Tibial nerve (tissue), 4 donors: ENCODE measurements around the gene CYP4A11. TPM values are rescaled to one million over a fixed set of nuclear protein-coding genes. Genes with fewer than 3 reads are reported as not detected.
A peak's percentile ranks its signal among the peaks of the same experiment; 100 is the strongest.
"Not testable (repeated sequence)": the region's sequence is repeated elsewhere in the genome, so short reads cannot be mapped to it uniquely, and the experiment has no call there.

ENCODE experiments used
- DNase-seq, 2 donors: peaks; one replicate each; pipeline ENCODE4 v3.0.0-alpha.2; 2019; ENCODE audit warnings: low spot score in 2 of 2
- H3K27ac ChIP-seq, 4 donors: fragments of 200-600 bp; sonication (generic) in 3 of 4; one replicate each; pipeline ENCODE4 v1.5.1; 2017 to 2019; ENCODE audit warnings: mild to moderate bottlenecking in 1 of 4
- H3K27me3 ChIP-seq, 2 donors: fragments of 200-600 bp; sonication (generic) in 1 of 2; one replicate each; pipeline versions ENCODE4 v1.5.1 to v1.6.0; 2017 to 2019
- H3K36me3 ChIP-seq, 3 donors: fragments of 200-600 bp; sonication (generic); one replicate each; pipeline ENCODE4 v1.5.1; 2018 to 2019
- H3K4me1 ChIP-seq, 4 donors: fragments of 200-600 bp; sonication (generic) in 3 of 4; one replicate each; pipeline ENCODE4 v1.5.1; 2017 to 2019
- H3K4me3 ChIP-seq, 4 donors: fragments of 200-600 bp; sonication (generic) in 3 of 4; one replicate each; pipeline ENCODE4 v1.5.1; 2017 to 2019; ENCODE audit warnings: mild to moderate bottlenecking in 1 of 4, moderate library complexity in 1 of 4
- H3K9me3 ChIP-seq, 4 donors: fragments of 200-600 bp; sonication (generic) in 3 of 4; one replicate each; pipeline ENCODE4 v1.5.1; 2017 to 2019
- CTCF ChIP-seq, 5 experiments: fragments of 200-600 bp in 3 of 5; fragments of 450-650 bp in 2 of 5; sonication (generic) in 3 of 5; IDR thresholded peaks; one replicate each; pipeline ENCODE4 v1.5.1; 2016 to 2019; ENCODE audit warnings: antibody characterized with exemption in 5 of 5, mild to moderate bottlenecking in 3 of 5, moderate library complexity in 2 of 5
- EP300 ChIP-seq, 2 donors: sonication (generic); formaldehyde crosslinking; IDR thresholded peaks; one replicate each; pipeline ENCODE4 v1.6.1; 2017; ENCODE audit warnings: antibody characterized with exemption in 2 of 2, mild to moderate bottlenecking in 1 of 2
- POLR2A ChIP-seq, 2 donors: fragments of 450-650 bp; IDR thresholded peaks; one replicate each; pipeline ENCODE4 v1.6.1; 2017; ENCODE audit warnings: antibody characterized with exemption in 2 of 2, mild to moderate bottlenecking in 2 of 2, moderate library complexity in 2 of 2
- WGBS, 2 donors: methylation state at CpG; one replicate each; pipeline ENCODE4 v1.1.5; 2018; 5-methylcytosine and 5-hydroxymethylcytosine counted together
- total RNA-seq, 4 donors: library from RNA; depleted of rRNA; stranded (reverse); fragments of >200 nt; gene quantifications; one replicate each; pipeline ENCODE4 v1.1.0, GENCODE V29; 2016

Gene CYP4A11
- under 1 TPM in 2 of 4 donors, not detected in 2; 0.30 to 0.42 TPM for total RNA-seq

- DNase-seq: no peak
- no peak for TF ChIP-seq POLR2A (IDR thresholded peaks at IDR 0.05)
- TF ChIP-seq EP300 (IDR thresholded peaks at IDR 0.05): no peak
- no peak for TF ChIP-seq CTCF (IDR thresholded peaks at IDR 0.05)
- H3K36me3 ChIP-seq: no peaks in the 10 kb centered on the region
- H3K4me3 ChIP-seq: no peak within 1 kb of the TSS
- no peak within 1 kb of the TSS for H3K27ac ChIP-seq
- H3K9me3 ChIP-seq: peaks cover 0 to 10% (median 0%) of the 10 kb centered on the region in 4 donors
- no peaks in the 10 kb centered on the region for H3K27me3 ChIP-seq
- H3K4me1 ChIP-seq: no peaks in the 10 kb centered on the region
- 72 to 74% methylated on average over 5 of the region's 5 CpGs for WGBS, 2 donors
Observed at GRCh38 chr1:46941135-46941694, at the start of gene CYP4A11. TSS of gene CYP4A11 (minus strand) at chr1:46941476. CDS start at chr1:46941433, 43 bp downstream.

- not testable (repeated sequence) for H3K4me3 ChIP-seq, H3K27ac ChIP-seq, H3K36me3 ChIP-seq, H3K27me3 ChIP-seq, H3K4me1 ChIP-seq, DNase-seq
- peaks cover 0 to 48% (median 4%) of the 10 kb centered on the region in 4 donors for H3K9me3 ChIP-seq
- 83 to 84% methylated on average over 2 of the region's 2 CpGs for WGBS, 2 donors
Observed at GRCh38 chr1:46990541-46990940, 49.3 kb upstream of the CYP4A11 start.

GRCh38 chr1:46983830-46984586 is 42.7 kb upstream of the CYP4A11 start:
- no peaks in the 10 kb centered on the region for H3K36me3 ChIP-seq
- no peak for DNase-seq
- no peak overlapping the region for H3K4me3 ChIP-seq
- 20 to 42% methylated on average over 3 of the region's 3 CpGs for WGBS, 2 donors
- peaks cover 0 to 48% (median 2%) of the 10 kb centered on the region in 4 donors for H3K9me3 ChIP-seq
- H3K27ac ChIP-seq: no peak overlapping the region
- no peaks in the 10 kb centered on the region for H3K27me3 ChIP-seq
- H3K4me1 ChIP-seq: peaks cover 0 to 3% (median 0%) of the 10 kb centered on the region in 4 donors
- no peak for TF ChIP-seq EP300 (IDR thresholded peaks at IDR 0.05)

- Histone ChIP-seq H3K4me3 (no peak overlapping the region), H3K4me1 (peaks cover 0 to 3% (median 0%) of the 10 kb centered on the region in 4 donors), H3K27ac (no peak overlapping the region), H3K36me3 (no peaks in the 10 kb centered on the region), H3K27me3 (no peaks in the 10 kb centered on the region), H3K9me3 (peaks cover 0 to 41% (median 2%) of the 10 kb centered on the region in 4 donors)
- no peak for DNase-seq
- no peak for TF ChIP-seq POLR2A (IDR thresholded peaks at IDR 0.05)
- 27 to 37% methylated on average over 2 to 7 of the region's 7 CpGs for WGBS, 2 donors
Observed at GRCh38 chr1:46983166-46983829, 42.0 kb upstream of the CYP4A11 start.

GRCh38 chr1:46969014-46969619 is 27.8 kb upstream of the CYP4A11 start:
- WGBS, 2 donors: 68 to 75% methylated on average over 5 of the region's 5 CpGs
- TF ChIP-seq EP300 (IDR thresholded peaks at IDR 0.05): no peak
- TF ChIP-seq POLR2A (IDR thresholded peaks at IDR 0.05): no peak
- TF ChIP-seq CTCF (IDR thresholded peaks at IDR 0.05): peak in 1 of 5 experiments; percentile 6
- H3K4me3 ChIP-seq: no peak overlapping the region

GRCh38 chr1:46962272-46962671 is 21.0 kb upstream of the CYP4A11 start:
- H3K27ac ChIP-seq, H3K36me3 ChIP-seq, H3K27me3 ChIP-seq, H3K4me1 ChIP-seq, DNase-seq, H3K4me3 ChIP-seq: not testable (repeated sequence)
- peaks cover 0 to 16% (median 0%) of the 10 kb centered on the region in 4 donors for H3K9me3 ChIP-seq
- 79 to 92% methylated on average over 4 of the region's 4 CpGs for WGBS, 2 donors

More at GRCh38 chr1:46969014-46969619, 27.8 kb upstream of the CYP4A11 start:
- DNase-seq: no peak
- Histone ChIP-seq H3K36me3 (no peaks in the 10 kb centered on the region), H3K4me1 (no peaks in the 10 kb centered on the region), H3K27ac (no peak overlapping the region), H3K9me3 (peaks cover 0 to 20% (median 3%) of the 10 kb centered on the region in 4 donors), H3K27me3 (no peaks in the 10 kb centered on the region)
